HG03135 (cell line): Measurements from ENCODE around the gene SMAD4.
"Not testable (repeated sequence)": the region's sequence is repeated elsewhere in the genome, so short reads cannot be mapped to it uniquely, and the experiment has no call there.

Experiments used
- ATAC-seq: cut with Tn5 transposase; IDR thresholded peaks from one replicate; pipeline ENCODE4 v1.9.1; 2021; ENCODE audit warnings: mild to moderate bottlenecking, moderate library complexity; ENCODE audit not compliant: unreplicated experiment

The SMAD4 gene

GRCh38 chr18:51107598-51108305 lies 77.7 kb downstream of the SMAD4 start:
- ATAC-seq = no peak

GRCh38 chr18:51108330-51108729 lies 78.3 kb downstream of the SMAD4 start:
- ATAC-seq = no peak

GRCh38 chr18:51110073-51110797 lies 80.2 kb downstream of the SMAD4 start:
- ATAC-seq = peak; percentile 74

DNA sequence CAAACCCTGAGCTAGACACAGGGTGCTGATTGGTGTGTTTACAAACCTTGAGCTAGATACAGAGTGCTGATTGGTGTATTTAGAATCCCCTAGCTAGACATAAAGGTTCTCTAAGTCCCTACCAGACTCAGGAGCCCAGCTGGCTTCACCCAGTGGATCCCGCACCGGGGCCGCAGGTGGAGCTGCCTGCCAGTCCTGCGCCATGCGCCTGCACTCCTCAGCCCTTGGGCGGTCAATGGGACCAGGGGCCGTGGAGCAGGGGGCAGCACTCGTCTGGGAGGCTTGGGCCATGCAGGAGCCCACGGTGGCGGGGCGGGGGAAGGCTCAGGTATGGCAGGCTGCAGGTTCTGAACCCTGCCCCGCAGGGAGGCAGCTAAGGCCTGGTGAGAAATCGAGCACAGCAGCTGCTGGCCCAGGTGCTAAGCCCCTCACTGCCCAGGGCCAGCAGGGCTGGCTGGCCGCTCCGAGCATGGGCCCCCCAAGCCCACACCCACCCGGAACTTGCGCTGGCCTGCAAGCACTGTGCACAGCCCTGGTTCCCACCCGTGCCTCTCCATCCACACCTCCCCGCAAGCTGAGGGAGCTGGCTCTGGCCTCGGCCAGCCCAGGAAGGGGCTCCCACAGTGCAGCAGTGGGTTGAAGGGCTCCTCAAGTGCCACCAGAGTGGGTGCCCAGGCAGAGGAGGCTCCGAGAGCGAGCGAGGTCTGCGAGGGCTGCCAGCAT lies 81.8 kb downstream of the SMAD4 start:
- ATAC-seq = not testable (repeated sequence)

DNA sequence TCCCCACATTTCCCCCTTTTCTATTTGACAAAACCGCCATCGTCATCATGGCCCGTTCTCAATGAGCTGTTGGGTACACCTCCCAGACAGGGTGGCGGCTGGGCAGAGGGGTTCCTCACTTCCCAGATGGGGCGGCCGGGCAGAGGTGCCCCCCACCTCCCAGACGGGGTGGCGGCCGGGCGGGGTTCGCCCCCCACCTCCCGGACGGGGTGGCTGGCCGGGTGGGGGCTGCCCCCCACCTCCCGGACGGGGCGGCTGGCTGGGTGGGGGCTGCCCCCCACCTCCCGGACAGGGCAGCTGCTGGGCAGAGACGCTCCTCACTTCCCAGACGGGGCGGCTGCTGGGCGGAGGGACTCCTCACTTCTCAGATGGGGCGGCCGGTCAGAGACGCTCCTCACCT lies 87.0 kb downstream of the SMAD4 start:
- ATAC-seq = not testable (repeated sequence)

- not testable (repeated sequence) for ATAC-seq
Observed at GRCh38 chr18:51119561-51119960, 89.5 kb downstream of the SMAD4 start.

DNA sequence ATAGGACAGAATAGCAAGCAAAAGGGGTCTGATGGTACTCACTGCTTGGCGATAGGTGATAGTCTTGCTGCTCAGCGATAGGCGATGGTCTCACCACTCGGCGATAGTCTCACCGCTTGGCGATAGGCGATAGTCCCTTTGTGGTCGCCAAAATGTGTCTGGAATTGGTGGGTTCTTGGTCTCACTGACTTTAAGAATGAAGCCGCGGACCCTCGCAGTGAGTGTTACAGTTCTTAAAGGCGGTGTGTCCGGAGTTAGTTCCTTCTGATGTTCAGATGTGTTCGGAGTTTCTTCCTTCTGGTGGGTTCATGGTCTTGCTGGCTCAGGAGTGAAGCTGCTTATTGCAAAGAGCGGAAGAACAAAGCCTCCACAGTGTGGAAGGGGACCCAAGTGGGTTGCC lies 90.0 kb downstream of the SMAD4 start:
- ATAC-seq = not testable (repeated sequence)

DNA sequence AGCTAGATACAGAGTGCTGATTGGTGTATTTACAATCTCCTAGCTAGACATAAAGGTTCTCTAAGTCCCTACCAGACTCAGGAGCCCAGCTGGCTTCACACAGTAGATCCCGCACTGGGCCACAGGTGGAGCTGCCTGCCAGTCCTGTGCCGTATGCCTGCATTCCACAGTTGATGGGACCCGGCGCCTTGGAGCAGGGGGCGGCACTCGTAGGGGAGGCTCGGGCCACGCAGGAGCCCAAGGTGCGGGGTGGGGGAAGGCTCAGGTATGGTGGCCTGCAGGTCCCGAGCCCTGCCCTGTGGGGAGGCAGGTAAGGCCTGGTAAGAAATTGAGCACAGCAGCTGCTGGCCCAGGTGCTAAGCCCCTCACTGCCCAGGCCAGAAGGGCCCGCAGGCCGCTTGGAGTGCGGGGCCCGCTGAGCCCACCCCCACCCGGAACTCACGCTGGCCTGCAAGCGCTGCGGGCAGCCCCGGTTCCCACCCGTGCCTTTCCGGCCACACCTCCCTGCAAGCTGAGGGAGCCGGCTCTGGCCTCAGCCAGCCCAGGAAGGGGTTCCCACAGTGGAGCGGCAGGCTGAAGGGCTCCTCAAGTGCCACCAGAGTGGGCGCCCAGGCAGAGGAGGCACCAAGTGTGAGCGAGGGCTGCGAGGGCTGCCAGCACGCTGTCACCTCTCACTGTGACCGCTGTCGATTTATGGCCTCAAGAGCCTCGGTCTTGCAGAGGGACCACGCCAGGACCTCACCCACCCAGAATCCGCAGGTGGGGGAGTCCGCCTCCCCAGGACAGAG lies 91.0 kb downstream of the SMAD4 start:
- ATAC-seq = no peak

DNA sequence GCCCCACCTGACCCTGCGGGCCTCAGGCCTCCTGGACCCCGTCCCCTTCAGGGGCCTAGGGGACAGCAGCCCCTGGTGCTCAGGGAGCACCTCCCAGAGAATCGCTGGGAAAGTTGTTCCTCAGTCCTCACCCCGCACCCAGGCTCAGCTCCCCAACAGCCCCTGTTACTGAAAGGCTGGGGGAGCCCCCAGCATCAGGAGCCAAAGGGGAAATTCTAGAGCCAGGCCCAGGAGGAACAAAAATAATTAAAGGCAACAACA lies 91.5 kb downstream of the SMAD4 start:
- ATAC-seq = no peak

GRCh38 chr18:51122266-51123045 lies 92.4 kb downstream of the SMAD4 start:
- ATAC-seq = no peak

GRCh38 chr18:51123046-51123395 lies 93.0 kb downstream of the SMAD4 start:
- ATAC-seq = no peak

DNA sequence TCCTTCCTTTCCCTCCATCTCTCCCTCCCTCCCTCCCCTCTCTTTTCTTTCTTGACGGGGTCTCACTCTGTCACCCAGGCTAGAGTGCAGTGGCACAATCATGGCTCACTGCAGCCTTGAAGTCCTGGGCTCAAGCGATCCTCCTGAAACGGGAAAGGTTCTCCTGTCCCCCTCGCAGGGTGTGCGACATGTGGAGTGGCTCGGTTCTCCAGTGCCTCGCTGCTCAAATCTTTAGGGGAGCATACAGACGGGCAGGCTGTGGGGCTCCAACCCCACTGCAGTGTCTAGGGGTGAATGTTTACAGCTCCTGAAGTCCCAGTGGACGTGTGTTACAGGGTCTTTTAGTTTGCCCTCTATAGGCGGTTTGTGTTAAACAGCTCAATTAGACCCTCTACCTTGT lies 93.5 kb downstream of the SMAD4 start:
- no peak for ATAC-seq

DNA sequence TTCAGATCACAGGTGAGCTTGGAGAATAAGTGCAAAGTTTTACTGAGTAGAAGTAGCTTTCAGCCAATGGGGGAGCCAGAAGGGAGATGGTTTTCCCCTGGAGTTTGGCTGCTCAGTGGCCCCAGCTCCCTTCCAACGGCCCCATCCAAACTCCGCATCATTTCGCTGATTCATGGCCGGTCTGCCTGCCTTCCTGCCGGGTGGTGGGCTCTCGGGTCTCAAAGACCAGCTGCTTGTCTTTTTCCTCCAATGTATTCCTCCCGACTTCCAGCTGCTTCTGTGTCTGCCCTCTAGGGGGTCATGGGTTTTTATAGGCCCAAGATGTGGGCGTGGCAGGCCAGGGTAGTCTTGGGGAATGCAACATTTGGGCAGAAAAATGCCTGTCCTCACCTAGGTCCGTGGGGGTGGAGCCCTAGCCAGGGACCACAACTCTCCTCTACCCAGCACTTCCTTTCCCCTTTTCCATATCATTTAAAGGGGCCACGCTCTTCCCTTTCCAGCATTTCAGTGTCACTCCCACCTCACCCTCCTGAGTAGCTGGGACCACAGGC lies 94.0 kb downstream of the SMAD4 start:
- no peak for ATAC-seq

DNA sequence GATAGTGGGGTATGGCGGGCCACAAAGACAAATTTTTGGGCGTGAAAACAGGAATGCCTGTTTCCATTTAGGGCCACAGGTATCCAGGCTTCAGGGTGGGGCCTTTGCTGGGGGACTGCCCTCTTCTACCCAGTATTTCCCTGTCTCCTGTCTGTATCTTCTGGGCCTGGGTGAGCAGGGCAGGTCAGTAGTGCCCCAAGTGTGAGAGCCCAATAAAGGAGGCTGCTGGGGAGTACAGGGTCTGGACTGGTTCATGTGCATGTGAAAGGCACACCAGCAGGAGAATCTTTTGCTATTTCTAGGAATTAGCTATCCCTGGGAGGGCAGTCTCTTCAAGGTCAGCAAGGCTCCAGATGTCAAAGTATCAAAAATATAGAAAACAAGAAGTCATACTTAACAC lies 96.0 kb downstream of the SMAD4 start:
- ATAC-seq = no peak

GRCh38 chr18:51127664-51128063 lies 97.7 kb downstream of the SMAD4 start:
- no peak for ATAC-seq

GRCh38 chr18:51128533-51128932 lies 98.5 kb downstream of the SMAD4 start:
- no peak for ATAC-seq

DNA sequence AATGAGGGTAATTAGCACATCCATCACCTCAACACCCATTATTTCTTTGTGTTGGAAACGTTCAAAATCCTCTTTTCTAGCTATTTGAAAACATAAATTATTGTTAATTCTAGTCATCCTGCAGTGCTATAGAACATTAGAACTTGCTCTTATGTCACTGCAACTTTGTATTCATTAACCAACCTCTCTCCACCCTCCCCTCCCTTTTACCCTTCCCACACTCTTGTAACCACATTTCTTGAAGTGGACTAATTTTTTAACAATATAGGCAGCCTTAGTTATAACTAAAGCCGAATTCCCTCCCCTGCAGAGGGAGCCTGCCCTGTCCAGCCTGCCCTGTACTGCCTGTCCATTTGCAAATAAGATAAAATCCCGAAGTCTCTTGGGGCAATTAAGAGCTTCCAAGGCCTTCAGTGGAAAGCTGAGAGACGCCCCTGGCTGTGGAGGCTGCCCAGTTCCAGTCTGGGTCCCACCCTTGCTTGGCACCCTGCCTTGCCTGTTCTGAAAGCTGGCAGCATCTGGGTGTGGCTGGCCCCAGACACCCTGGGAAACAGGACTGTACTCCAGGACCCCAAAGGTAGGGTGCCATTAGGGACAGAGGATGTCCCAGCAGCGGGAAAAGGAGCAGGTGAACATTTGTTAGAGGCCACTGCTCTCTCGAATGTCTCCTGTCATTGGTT lies 102.4 kb downstream of the SMAD4 start:
- ATAC-seq = no peak

DNA sequence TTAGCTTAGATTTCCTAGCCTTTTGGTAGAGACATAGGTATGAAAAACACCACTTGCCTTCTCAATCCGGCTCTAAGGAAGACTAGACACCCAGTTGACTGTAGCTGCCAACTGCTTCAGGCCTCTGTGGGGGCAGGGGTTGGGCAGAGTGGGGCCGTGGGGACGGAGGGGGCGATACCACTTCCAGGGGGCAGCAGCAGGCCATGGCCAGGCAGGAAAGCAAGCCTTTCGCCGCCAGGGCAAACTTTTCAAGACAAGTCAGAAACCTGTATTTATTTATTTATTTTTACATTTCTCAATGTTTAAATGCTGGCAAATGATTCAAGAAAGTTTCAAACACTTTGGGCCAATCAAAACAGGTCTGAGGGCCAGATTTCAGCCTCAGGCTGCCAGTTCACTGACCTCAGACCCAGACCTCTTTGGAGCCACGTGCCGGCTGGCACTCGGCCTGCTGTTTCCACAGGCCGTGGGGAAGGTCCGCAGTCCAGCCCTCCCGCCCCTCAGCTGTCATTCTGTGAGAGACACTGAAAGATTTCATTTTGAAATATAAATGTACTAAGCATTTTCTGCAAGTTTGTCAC lies 103.7 kb downstream of the SMAD4 start:
- no peak for ATAC-seq
